ENCODE results near the gene NID2. TPM values are rescaled to one million over a fixed set of nuclear protein-coding genes. Genes with fewer than 3 reads are reported as not detected.

NID2 gene
- total and polyA plus RNA-seq, 2 experiments from 2014 or later = 52.8 to 65.7 TPM

GRCh38 chr14:52106840-52107239, 38.0 kb upstream of the NID2 start:
- Histone ChIP-seq H4K20me1 (ENCODE audit: insufficient read depth, poor library complexity, severe bottlenecking) (no peaks in the 10 kb centered on the region), H3K36me3 (replicated peaks; ENCODE audit: insufficient read depth, low read depth) (no peaks in the 10 kb centered on the region), H3K4me1 (ENCODE audit: insufficient read depth) (peaks cover 18% of the 10 kb centered on the region), H3K27ac (peak overlapping the region; percentile 50), H3K27me3 (no peaks in the 10 kb centered on the region), H3K9me3 (ENCODE audit: low read depth) (no peaks in the 10 kb centered on the region), H3K9me2 (replicated peaks; ENCODE audit: insufficient read depth) (no peaks in the 10 kb centered on the region), H3K4me3 (no peak overlapping the region), H3K4me2 (peak overlapping the region; percentile 58), H2AFZ (peak overlapping the region; percentile 34), H3K79me2 (no peaks in the 10 kb centered on the region)
- DNase-seq (ENCODE audit: low spot score) = no peak
- no peak for TF ChIP-seq EZH2phosphoT487 (IDR thresholded peaks at IDR 0.05; ENCODE audit: low read depth, severe bottlenecking, unreplicated experiment)
- no peak for TF ChIP-seq EZH2 (IDR thresholded peaks at IDR 0.05; ENCODE audit: borderline replicate concordance)
- TF ChIP-seq CTCF (IDR thresholded peaks at IDR 0.05; ENCODE audit: poor library complexity) = no peak
- 24% methylated on average over 5 of the region's 5 CpGs for WGBS (ENCODE audit: low lambda C conversion rate, missing lambda C conversion rate)

- no peak overlapping the region for H3K4me3 ChIP-seq
- H3K27ac ChIP-seq = no peak overlapping the region
- WGBS (ENCODE audit: low lambda C conversion rate, missing lambda C conversion rate) = 86% methylated on average over 8 of the region's 8 CpGs
- no peaks in the 10 kb centered on the region for H3K79me2 ChIP-seq
- no peaks in the 10 kb centered on the region for H3K9me3 ChIP-seq (ENCODE audit: low read depth)
- no peak overlapping the region for H2AFZ ChIP-seq
- no peaks in the 10 kb centered on the region for H4K20me1 ChIP-seq (ENCODE audit: insufficient read depth, poor library complexity, severe bottlenecking)
- no peaks in the 10 kb centered on the region for H3K9me2 ChIP-seq (replicated peaks; ENCODE audit: insufficient read depth)
- no peaks in the 10 kb centered on the region for H3K27me3 ChIP-seq
- no peak overlapping the region for H3K4me2 ChIP-seq
- no peak for TF ChIP-seq EZH2phosphoT487 (IDR thresholded peaks at IDR 0.05; ENCODE audit: low read depth, severe bottlenecking, unreplicated experiment)
- TF ChIP-seq EZH2 (IDR thresholded peaks at IDR 0.05; ENCODE audit: borderline replicate concordance) = no peak
- TF ChIP-seq CTCF (IDR thresholded peaks at IDR 0.05; ENCODE audit: poor library complexity) = no peak
- H3K36me3 ChIP-seq (replicated peaks; ENCODE audit: insufficient read depth, low read depth) = no peaks in the 10 kb centered on the region
- H3K4me1 ChIP-seq (ENCODE audit: insufficient read depth) = peaks cover 18% of the 10 kb centered on the region
- DNase-seq (ENCODE audit: low spot score) = no peak
Measured at GRCh38 chr14:52103416-52103815, 34.6 kb upstream of the NID2 start.

GRCh38 chr14:52095794-52096193, 26.9 kb upstream of the NID2 start:
- 94% methylated on average over 4 of the region's 4 CpGs for WGBS (ENCODE audit: low lambda C conversion rate, missing lambda C conversion rate)
- Histone ChIP-seq H3K4me1 (ENCODE audit: insufficient read depth) (peaks cover 8% of the 10 kb centered on the region), H3K27ac (no peak overlapping the region), H3K9me3 (ENCODE audit: low read depth) (no peaks in the 10 kb centered on the region), H4K20me1 (ENCODE audit: insufficient read depth, poor library complexity, severe bottlenecking) (no peaks in the 10 kb centered on the region), H3K4me2 (no peak overlapping the region), H3K4me3 (no peak overlapping the region), H3K36me3 (replicated peaks; ENCODE audit: insufficient read depth, low read depth) (no peaks in the 10 kb centered on the region), H2AFZ (no peak overlapping the region), H3K9me2 (replicated peaks; ENCODE audit: insufficient read depth) (no peaks in the 10 kb centered on the region), H3K27me3 (no peaks in the 10 kb centered on the region), H3K79me2 (no peaks in the 10 kb centered on the region)
- TF ChIP-seq EZH2phosphoT487 (IDR thresholded peaks at IDR 0.05; ENCODE audit: low read depth, severe bottlenecking, unreplicated experiment) (no peak), CTCF (IDR thresholded peaks at IDR 0.05; ENCODE audit: poor library complexity) (no peak)
- no peak for DNase-seq (ENCODE audit: low spot score)

GRCh38 chr14:52095336-52095735, 26.5 kb upstream of the NID2 start:
- H3K4me1 ChIP-seq (ENCODE audit: insufficient read depth) = peaks cover 8% of the 10 kb centered on the region
- no peaks in the 10 kb centered on the region for H3K36me3 ChIP-seq (replicated peaks; ENCODE audit: insufficient read depth, low read depth)
- TF ChIP-seq CTCF (IDR thresholded peaks at IDR 0.05; ENCODE audit: poor library complexity) (no peak), EZH2 (IDR thresholded peaks at IDR 0.05; ENCODE audit: borderline replicate concordance) (no peak), EZH2phosphoT487 (IDR thresholded peaks at IDR 0.05; ENCODE audit: low read depth, severe bottlenecking, unreplicated experiment) (no peak)
- no peak overlapping the region for H3K4me3 ChIP-seq
- no peaks in the 10 kb centered on the region for H3K9me2 ChIP-seq (replicated peaks; ENCODE audit: insufficient read depth)
- H4K20me1 ChIP-seq (ENCODE audit: insufficient read depth, poor library complexity, severe bottlenecking) = no peaks in the 10 kb centered on the region
- no peaks in the 10 kb centered on the region for H3K27me3 ChIP-seq
- no peak for DNase-seq (ENCODE audit: low spot score)
- H3K4me2 ChIP-seq = no peak overlapping the region
- H3K9me3 ChIP-seq (ENCODE audit: low read depth) = no peaks in the 10 kb centered on the region
- no peak overlapping the region for H3K27ac ChIP-seq
- no peak overlapping the region for H2AFZ ChIP-seq
- WGBS (ENCODE audit: low lambda C conversion rate, missing lambda C conversion rate) = 85% methylated on average over 3 of the region's 3 CpGs
- H3K79me2 ChIP-seq = no peaks in the 10 kb centered on the region
